ENCODE measurements around the gene PLK3.
"Not testable (repeated sequence)": the region's sequence is repeated elsewhere in the genome, so short reads cannot be mapped to it uniquely, and the experiment has no call there.

Gene PLK3

GRCh38 chr1:44799770-44800584 is at the start of gene PLK3:
TSS of gene PLK3 (plus strand) at chr1:44800377. CDS start at chr1:44800464, 87 bp downstream.
- H3K4me1 ChIP-seq (ENCODE audit: control insufficient read depth, insufficient read depth, low read length), result peaks cover 16% of the 10 kb centered on the region
- no peaks in the 10 kb centered on the region for H3K9me3 ChIP-seq (ENCODE audit: control insufficient read depth, low read length)
- H3K4me3 ChIP-seq (ENCODE audit: low read length), result peak within 1 kb of the TSS; percentile 80
- H3K36me3 ChIP-seq (ENCODE audit: control insufficient read depth, insufficient read depth, low read length), result peaks cover 9% of the 10 kb centered on the region
- peak within 1 kb of the TSS; percentile 87 for H3K9ac ChIP-seq (ENCODE audit: low read length)
- no peaks in the 10 kb centered on the region for H3K27me3 ChIP-seq (ENCODE audit: control insufficient read depth, insufficient read depth, low read length)

- H3K27me3 ChIP-seq (ENCODE audit: control insufficient read depth, insufficient read depth, low read length), result no peaks in the 10 kb centered on the region
- H3K4me3 ChIP-seq (ENCODE audit: low read length), result no peak overlapping the region
- no peaks in the 10 kb centered on the region for H3K4me1 ChIP-seq (ENCODE audit: control insufficient read depth, insufficient read depth, low read length)
- no peak overlapping the region for H3K9ac ChIP-seq (ENCODE audit: low read length)
- H3K36me3 ChIP-seq (ENCODE audit: control insufficient read depth, insufficient read depth, low read length), result no peaks in the 10 kb centered on the region
- no peaks in the 10 kb centered on the region for H3K9me3 ChIP-seq (ENCODE audit: control insufficient read depth, low read length)
These were observed 42.8 kb upstream of the PLK3 start for GRCh38 chr1:44757420-44757819.

GRCh38 chr1:44759077-44759476 is 41.1 kb upstream of the PLK3 start:
- Histone ChIP-seq H3K36me3 (ENCODE audit: control insufficient read depth, insufficient read depth, low read length) (no peaks in the 10 kb centered on the region), H3K9me3 (ENCODE audit: control insufficient read depth, low read length) (no peaks in the 10 kb centered on the region), H3K4me3 (ENCODE audit: low read length) (no peak overlapping the region), H3K9ac (ENCODE audit: low read length) (no peak overlapping the region), H3K4me1 (ENCODE audit: control insufficient read depth, insufficient read depth, low read length) (no peaks in the 10 kb centered on the region), H3K27me3 (ENCODE audit: control insufficient read depth, insufficient read depth, low read length) (no peaks in the 10 kb centered on the region)

- H3K4me1 ChIP-seq (ENCODE audit: control insufficient read depth, insufficient read depth, low read length), result no peaks in the 10 kb centered on the region
- H3K4me3 ChIP-seq (ENCODE audit: low read length), result no peak overlapping the region
- H3K9me3 ChIP-seq (ENCODE audit: control insufficient read depth, low read length), result no peaks in the 10 kb centered on the region
- no peaks in the 10 kb centered on the region for H3K27me3 ChIP-seq (ENCODE audit: control insufficient read depth, insufficient read depth, low read length)
- H3K9ac ChIP-seq (ENCODE audit: low read length), result no peak overlapping the region
- H3K36me3 ChIP-seq (ENCODE audit: control insufficient read depth, insufficient read depth, low read length), result no peaks in the 10 kb centered on the region
These were observed 39.3 kb upstream of the PLK3 start for GRCh38 chr1:44760876-44761275.

GRCh38 chr1:44766421-44766820 is 33.8 kb upstream of the PLK3 start:
- H3K27me3 ChIP-seq (ENCODE audit: control insufficient read depth, insufficient read depth, low read length); H3K9me3 ChIP-seq (ENCODE audit: control insufficient read depth, low read length); H3K9ac ChIP-seq (ENCODE audit: low read length); H3K36me3 ChIP-seq (ENCODE audit: control insufficient read depth, insufficient read depth, low read length); H3K4me3 ChIP-seq (ENCODE audit: low read length); H3K4me1 ChIP-seq (ENCODE audit: control insufficient read depth, insufficient read depth, low read length): not testable (repeated sequence)

GRCh38 chr1:44775078-44775929 is 24.9 kb upstream of the PLK3 start, which contains the start of gene RPS8:
TSS of gene RPS8 (plus strand) at chr1:44775540. CDS start at chr1:44775597, 57 bp downstream.
- H3K9me3 ChIP-seq (ENCODE audit: control insufficient read depth, low read length), result no peaks in the 10 kb centered on the region
- peak within 1 kb of the TSS; percentile 87 for H3K4me3 ChIP-seq (ENCODE audit: low read length)
- H3K36me3 ChIP-seq (ENCODE audit: control insufficient read depth, insufficient read depth, low read length), result peaks cover 7% of the 10 kb centered on the region
- peak within 1 kb of the TSS; percentile 92 for H3K9ac ChIP-seq (ENCODE audit: low read length)
- H3K4me1 ChIP-seq (ENCODE audit: control insufficient read depth, insufficient read depth, low read length), result peaks cover 13% of the 10 kb centered on the region
- no peaks in the 10 kb centered on the region for H3K27me3 ChIP-seq (ENCODE audit: control insufficient read depth, insufficient read depth, low read length)

- Histone ChIP-seq H3K9me3 (ENCODE audit: control insufficient read depth, low read length) (no peaks in the 10 kb centered on the region), H3K27me3 (ENCODE audit: control insufficient read depth, insufficient read depth, low read length) (no peaks in the 10 kb centered on the region), H3K4me3 (ENCODE audit: low read length) (peak overlapping the region; percentile 87), H3K9ac (ENCODE audit: low read length) (peak overlapping the region; percentile 92), H3K36me3 (ENCODE audit: control insufficient read depth, insufficient read depth, low read length) (peaks cover 7% of the 10 kb centered on the region), H3K4me1 (ENCODE audit: control insufficient read depth, insufficient read depth, low read length) (peaks cover 13% of the 10 kb centered on the region)
These were observed 24.0 kb upstream of the PLK3 start for GRCh38 chr1:44775930-44776729.

- peak overlapping the region; percentile 87 for H3K4me3 ChIP-seq (ENCODE audit: low read length)
- peaks cover 7% of the 10 kb centered on the region for H3K36me3 ChIP-seq (ENCODE audit: control insufficient read depth, insufficient read depth, low read length)
- no peaks in the 10 kb centered on the region for H3K27me3 ChIP-seq (ENCODE audit: control insufficient read depth, insufficient read depth, low read length)
- peaks cover 13% of the 10 kb centered on the region for H3K4me1 ChIP-seq (ENCODE audit: control insufficient read depth, insufficient read depth, low read length)
- H3K9me3 ChIP-seq (ENCODE audit: control insufficient read depth, low read length), result no peaks in the 10 kb centered on the region
- peak overlapping the region; percentile 92 for H3K9ac ChIP-seq (ENCODE audit: low read length)
These were observed 23.5 kb upstream of the PLK3 start for GRCh38 chr1:44776730-44777068.

GRCh38 chr1:44777547-44777946 is 22.6 kb upstream of the PLK3 start:
- peaks cover 7% of the 10 kb centered on the region for H3K36me3 ChIP-seq (ENCODE audit: control insufficient read depth, insufficient read depth, low read length)
- H3K4me3 ChIP-seq (ENCODE audit: low read length), result no peak overlapping the region
- no peaks in the 10 kb centered on the region for H3K9me3 ChIP-seq (ENCODE audit: control insufficient read depth, low read length)
- no peaks in the 10 kb centered on the region for H3K27me3 ChIP-seq (ENCODE audit: control insufficient read depth, insufficient read depth, low read length)
- H3K4me1 ChIP-seq (ENCODE audit: control insufficient read depth, insufficient read depth, low read length), result peaks cover 13% of the 10 kb centered on the region
- H3K9ac ChIP-seq (ENCODE audit: low read length), result peak overlapping the region; percentile 92

GRCh38 chr1:44777969-44778635 is 22.1 kb upstream of the PLK3 start:
- Histone ChIP-seq H3K9me3 (ENCODE audit: control insufficient read depth, low read length) (no peaks in the 10 kb centered on the region), H3K36me3 (ENCODE audit: control insufficient read depth, insufficient read depth, low read length) (peaks cover 7% of the 10 kb centered on the region), H3K4me3 (ENCODE audit: low read length) (no peak overlapping the region), H3K9ac (ENCODE audit: low read length) (no peak overlapping the region), H3K4me1 (ENCODE audit: control insufficient read depth, insufficient read depth, low read length) (peaks cover 13% of the 10 kb centered on the region), H3K27me3 (ENCODE audit: control insufficient read depth, insufficient read depth, low read length) (no peaks in the 10 kb centered on the region)

- H3K4me1 ChIP-seq (ENCODE audit: control insufficient read depth, insufficient read depth, low read length), result peaks cover 17% of the 10 kb centered on the region
- no peaks in the 10 kb centered on the region for H3K27me3 ChIP-seq (ENCODE audit: control insufficient read depth, insufficient read depth, low read length)
- H3K9ac ChIP-seq (ENCODE audit: low read length), result no peak overlapping the region
- no peaks in the 10 kb centered on the region for H3K9me3 ChIP-seq (ENCODE audit: control insufficient read depth, low read length)
- H3K36me3 ChIP-seq (ENCODE audit: control insufficient read depth, insufficient read depth, low read length), result peaks cover 7% of the 10 kb centered on the region
- H3K4me3 ChIP-seq (ENCODE audit: low read length), result no peak overlapping the region
These were observed 21.2 kb upstream of the PLK3 start for GRCh38 chr1:44778705-44779576.

Measured in mucosa of stomach (tissue), 1 donor.